GM18867 (cell line): ENCODE results near the gene TDP1.
A peak's percentile ranks its signal among the peaks of the same experiment; 100 is the strongest.

Experiments
- ATAC-seq: cut with Tn5 transposase; IDR thresholded peaks from one replicate; pipeline ENCODE4 v1.9.1; 2021; ENCODE audit warnings: mild to moderate bottlenecking, moderate library complexity; ENCODE audit not compliant: unreplicated experiment

TDP1 gene

GRCh38 chr14:89955745-89956660, at the start of gene TDP1:
TSS of gene TDP1 (plus strand) at chr14:89955927. CDS start at chr14:89963115, 7,188 bp downstream.
- peak; percentile 65 for ATAC-seq

- ATAC-seq = no peak
These were observed 49.7 kb upstream of the TDP1 start for GRCh38 chr14:89906000-89906399.

- ATAC-seq = no peak
These were observed 48.1 kb upstream of the TDP1 start for GRCh38 chr14:89907655-89908054.

GRCh38 chr14:89908712-89909450, 46.8 kb upstream of the TDP1 start:
- ATAC-seq = no peak

- ATAC-seq = no peak
These were observed 46.1 kb upstream of the TDP1 start for GRCh38 chr14:89909586-89909985.

DNA sequence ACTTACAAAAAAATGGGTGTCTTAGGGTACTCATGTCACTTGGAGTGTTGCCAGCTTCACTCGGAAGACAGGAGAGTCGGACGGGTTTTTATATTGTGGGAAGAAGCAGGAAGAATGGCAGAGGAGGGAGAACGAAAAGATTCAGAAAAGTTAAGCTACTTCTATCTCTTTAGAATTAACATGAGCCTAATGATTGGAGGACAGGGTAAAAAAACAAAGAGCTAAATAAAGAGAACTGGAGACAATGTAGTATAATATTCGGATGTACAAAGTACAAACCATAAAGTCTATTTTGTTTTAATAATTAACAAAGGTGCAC, 45.1 kb upstream of the TDP1 start:
- ATAC-seq = no peak

GRCh38 chr14:89911010-89911919, 44.5 kb upstream of the TDP1 start:
- peak; percentile 69 for ATAC-seq

- no peak for ATAC-seq
These were observed 43.5 kb upstream of the TDP1 start for GRCh38 chr14:89912221-89912620.

- no peak for ATAC-seq
These were observed 43.0 kb upstream of the TDP1 start for GRCh38 chr14:89912667-89913211.

- ATAC-seq = no peak
These were observed 40.4 kb upstream of the TDP1 start for GRCh38 chr14:89915114-89915878.

DNA sequence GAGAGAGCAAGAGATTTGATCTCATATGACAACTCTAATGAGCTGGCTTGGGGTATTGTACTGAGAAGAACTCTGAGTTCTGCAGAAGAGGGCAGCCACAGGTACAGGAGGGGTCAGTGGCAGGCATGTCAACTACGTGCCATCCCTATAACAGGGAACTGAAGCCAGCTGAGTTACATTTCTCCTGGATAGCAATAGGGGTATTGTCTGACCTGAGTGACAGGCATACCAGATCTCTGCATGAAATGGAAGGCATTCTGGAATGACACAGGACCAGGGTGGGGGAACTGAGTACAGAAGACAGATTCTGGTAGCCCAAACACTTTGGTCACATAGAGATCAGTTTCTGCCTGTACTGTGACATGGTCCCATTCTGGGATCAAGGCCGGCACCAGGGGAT, 37.0 kb upstream of the TDP1 start:
- no peak for ATAC-seq

- no peak for ATAC-seq
These were observed 35.7 kb upstream of the TDP1 start for GRCh38 chr14:89920056-89920455.

DNA sequence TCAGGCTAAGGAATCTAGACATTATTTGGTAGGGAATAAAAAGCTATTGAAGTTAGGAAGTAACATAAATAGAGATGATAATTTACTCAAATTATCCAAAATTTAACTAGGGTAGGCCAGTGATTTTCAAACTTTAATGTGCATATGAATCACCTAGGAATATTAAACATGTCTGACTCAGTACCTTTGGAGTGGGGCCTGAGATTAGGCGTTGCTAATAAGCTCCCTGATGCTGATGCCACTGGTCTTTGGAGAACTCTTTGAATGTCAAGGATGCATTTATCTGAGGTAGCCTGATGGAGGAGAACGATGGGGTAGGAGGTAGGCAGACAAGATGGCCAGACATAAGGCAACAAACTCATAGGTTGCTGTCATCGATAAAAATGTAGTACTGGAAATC, 34.4 kb upstream of the TDP1 start:
- ATAC-seq = no peak

DNA sequence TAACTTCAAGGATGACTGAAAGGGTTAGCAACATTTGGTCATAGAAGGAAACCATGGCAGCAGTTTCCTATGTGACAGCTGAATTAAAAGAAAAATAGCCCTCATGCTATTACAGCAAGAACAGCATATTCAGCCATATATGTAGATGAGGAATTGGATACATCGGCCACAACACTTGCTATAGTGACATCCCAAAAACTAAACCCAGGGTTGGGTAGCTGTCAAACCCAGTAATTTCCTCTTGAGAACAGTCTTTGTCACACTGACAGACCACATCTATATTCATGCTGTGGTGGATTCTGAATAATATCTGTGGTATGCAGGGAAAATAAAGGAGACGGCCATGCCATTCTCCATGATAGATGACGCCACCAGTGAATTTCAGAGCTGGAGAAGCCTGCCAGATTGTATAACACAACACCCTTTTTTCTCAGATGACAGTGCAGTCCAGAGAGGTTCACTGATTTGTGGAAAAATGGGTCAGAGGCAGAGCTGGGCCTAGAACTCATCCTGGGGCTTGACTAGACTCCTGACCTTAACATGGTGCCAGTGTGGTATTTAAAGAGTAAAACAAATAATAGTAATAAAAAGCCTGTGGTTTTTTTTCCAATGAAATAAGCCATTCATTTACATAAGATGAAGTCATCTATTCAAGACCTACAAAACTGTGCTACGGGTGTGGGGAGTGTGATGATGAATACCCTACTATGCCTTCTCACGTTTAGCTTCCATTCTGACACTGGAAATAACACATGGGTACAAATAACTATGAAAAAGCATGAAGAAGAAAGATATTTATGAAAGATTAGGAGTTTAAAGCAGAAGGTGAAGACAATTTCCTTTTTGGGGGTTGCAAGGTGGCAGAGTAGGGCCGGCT, 33.5 kb upstream of the TDP1 start:
- ATAC-seq = no peak

- no peak for ATAC-seq
These were observed 31.5 kb upstream of the TDP1 start for GRCh38 chr14:89924268-89924667.

GRCh38 chr14:89926694-89927093, 29.0 kb upstream of the TDP1 start:
- no peak for ATAC-seq

DNA sequence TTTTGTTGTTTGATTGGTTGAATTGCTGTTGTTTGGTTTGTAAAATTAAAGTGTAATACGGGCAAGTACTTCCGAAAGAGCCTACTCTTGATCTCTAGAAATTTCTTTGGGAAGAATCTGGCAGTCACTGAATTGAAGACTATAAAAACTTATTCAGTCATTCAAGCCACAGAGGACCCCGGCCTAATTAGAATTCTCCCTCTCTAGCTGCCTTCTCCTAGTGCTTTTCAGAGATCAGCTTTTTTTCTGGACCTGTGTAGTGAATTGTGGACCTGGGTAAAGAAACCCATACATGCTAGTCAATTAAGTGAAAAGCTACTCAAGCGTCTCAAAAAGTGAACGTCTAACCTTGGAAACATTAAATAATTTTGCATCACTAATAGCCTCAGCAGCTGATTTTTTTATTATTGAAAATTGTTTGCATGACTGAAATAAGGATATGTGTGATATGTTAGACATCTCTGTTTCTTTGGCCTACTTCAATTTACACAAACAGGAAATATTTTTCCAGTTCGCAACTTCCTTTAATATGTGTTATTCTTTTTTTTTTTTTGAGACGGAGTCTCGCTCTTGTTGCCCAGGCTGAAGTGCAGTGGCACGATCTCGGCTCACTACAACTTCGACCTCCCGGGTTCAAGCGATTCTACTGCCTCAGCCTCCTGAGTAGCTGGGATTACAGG, 28.4 kb upstream of the TDP1 start:
- no peak for ATAC-seq

DNA sequence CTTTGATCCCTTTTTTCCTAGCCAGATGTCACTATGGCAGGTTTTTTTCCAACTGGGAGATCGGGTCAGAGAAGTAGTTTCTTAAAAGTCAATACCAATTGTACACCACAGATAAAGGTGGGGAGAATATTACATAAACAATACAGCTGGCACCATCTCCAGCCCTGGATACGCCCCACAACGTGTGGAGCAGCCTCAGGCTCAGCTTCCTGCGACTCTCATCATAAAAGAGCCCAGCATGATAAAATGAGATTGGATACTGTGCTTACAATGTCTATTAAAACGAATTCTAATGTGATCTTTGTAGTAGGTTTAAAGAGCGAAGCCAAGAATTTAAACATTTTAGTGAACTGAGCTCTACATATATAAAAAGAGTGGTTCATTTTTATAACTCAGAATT, 22.7 kb upstream of the TDP1 start:
- ATAC-seq = no peak
